ENCODE results near the gene TMEM217. TPM values are rescaled to one million over a fixed set of nuclear protein-coding genes. Genes with fewer than 3 reads are reported as not detected.
"Not testable (repeated sequence)": the region's sequence is repeated elsewhere in the genome, so short reads cannot be mapped to it uniquely, and the experiment has no call there.

Gene TMEM217
- total RNA-seq, 2 donors from 2014 or later: 0.50 to 7.3 TPM

- Histone ChIP-seq H3K36me3 (no peaks in the 10 kb centered on the region), H3K4me1 (replicated peaks) (no peaks in the 10 kb centered on the region), H3K9me3 (no peaks in the 10 kb centered on the region), H3K4me3 (no peak overlapping the region), H3K27ac (no peak overlapping the region), H3K27me3 (replicated peaks; ENCODE audit: insufficient read depth) (no peaks in the 10 kb centered on the region)
- intact Hi-C loops (cut with DNase I): no loop called here
- TF ChIP-seq POLR2A (IDR thresholded peaks at IDR 0.05) (no peak), CTCF (IDR thresholded peaks at IDR 0.05) (peak in 2 of 4 experiments; percentile 29 to 55), POLR2AphosphoS5 (IDR thresholded peaks at IDR 0.05) (no peak)
- DNase-seq (ENCODE audit: low spot score): no peak
- 43% methylated on average over 3 of the region's 3 CpGs for WGBS
Measured at GRCh38 chr6:37303891-37304503, 46.1 kb upstream of the TMEM217 start.

- Histone ChIP-seq H3K9me3 (no peaks in the 10 kb centered on the region), H3K36me3 (no peaks in the 10 kb centered on the region), H3K27ac (no peak overlapping the region), H3K4me1 (replicated peaks) (no peaks in the 10 kb centered on the region), H3K4me3 (no peak overlapping the region), H3K27me3 (replicated peaks; ENCODE audit: insufficient read depth) (no peaks in the 10 kb centered on the region)
- DNase-seq (ENCODE audit: low spot score): no peak
- intact Hi-C loops (cut with DNase I): no loop called here
- TF ChIP-seq POLR2AphosphoS5 (IDR thresholded peaks at IDR 0.05) (no peak), POLR2A (IDR thresholded peaks at IDR 0.05) (no peak), CTCF (IDR thresholded peaks at IDR 0.05) (no peak)
- 68% methylated on average over 6 of the region's 6 CpGs for WGBS
Measured at GRCh38 chr6:37303091-37303660, 45.2 kb upstream of the TMEM217 start.

- Histone ChIP-seq H3K4me1 (replicated peaks) (no peaks in the 10 kb centered on the region), H3K9me3 (no peaks in the 10 kb centered on the region), H3K36me3 (no peaks in the 10 kb centered on the region), H3K27me3 (replicated peaks; ENCODE audit: insufficient read depth) (no peaks in the 10 kb centered on the region), H3K4me3 (no peak overlapping the region), H3K27ac (no peak overlapping the region)
- TF ChIP-seq POLR2A (IDR thresholded peaks at IDR 0.05): no peak
- no peak for TF ChIP-seq POLR2AphosphoS5 (IDR thresholded peaks at IDR 0.05)
- no peak for TF ChIP-seq CTCF (IDR thresholded peaks at IDR 0.05)
- 97% methylated on average over 1 of the region's 1 CpG for WGBS
- intact Hi-C loops (cut with DNase I): no loop called here
- DNase-seq (ENCODE audit: low spot score): no peak
Measured at GRCh38 chr6:37302086-37302686, 44.2 kb upstream of the TMEM217 start.

- Histone ChIP-seq H3K9me3 (no peaks in the 10 kb centered on the region), H3K27me3 (replicated peaks; ENCODE audit: insufficient read depth) (no peaks in the 10 kb centered on the region), H3K4me3 (no peak overlapping the region), H3K4me1 (replicated peaks) (no peaks in the 10 kb centered on the region), H3K36me3 (no peaks in the 10 kb centered on the region), H3K27ac (no peak overlapping the region)
- TF ChIP-seq POLR2AphosphoS5 (IDR thresholded peaks at IDR 0.05): no peak
- no peak for TF ChIP-seq CTCF (IDR thresholded peaks at IDR 0.05)
- TF ChIP-seq POLR2A (IDR thresholded peaks at IDR 0.05): no peak
- no peak for DNase-seq (ENCODE audit: low spot score)
- 86% methylated on average over 4 of the region's 4 CpGs for WGBS
- intact Hi-C loops (cut with DNase I): no loop called here
Measured at GRCh38 chr6:37299990-37300389, 42.0 kb upstream of the TMEM217 start.

- Histone ChIP-seq H3K36me3 (no peaks in the 10 kb centered on the region), H3K27ac (no peak overlapping the region), H3K27me3 (replicated peaks; ENCODE audit: insufficient read depth) (no peaks in the 10 kb centered on the region), H3K4me3 (no peak overlapping the region), H3K9me3 (no peaks in the 10 kb centered on the region), H3K4me1 (replicated peaks) (no peaks in the 10 kb centered on the region)
- DNase-seq (ENCODE audit: low spot score): no peak
- intact Hi-C loops (cut with DNase I): no loop called here
- no peak for TF ChIP-seq POLR2A (IDR thresholded peaks at IDR 0.05)
- no peak for TF ChIP-seq CTCF (IDR thresholded peaks at IDR 0.05)
- TF ChIP-seq POLR2AphosphoS5 (IDR thresholded peaks at IDR 0.05): no peak
Measured at GRCh38 chr6:37298958-37299357, 41.0 kb upstream of the TMEM217 start.

GRCh38 chr6:37297637-37298036 lies 39.7 kb upstream of the TMEM217 start:
- H3K4me3 ChIP-seq; H3K4me1 ChIP-seq (replicated peaks); H3K9me3 ChIP-seq; H3K36me3 ChIP-seq; DNase-seq (ENCODE audit: low spot score); intact Hi-C loops (cut with DNase I); H3K27ac ChIP-seq; H3K27me3 ChIP-seq (replicated peaks; ENCODE audit: insufficient read depth): not testable (repeated sequence)
